Measurements from ENCODE around the gene TEX264.

The TEX264 gene

DNA sequence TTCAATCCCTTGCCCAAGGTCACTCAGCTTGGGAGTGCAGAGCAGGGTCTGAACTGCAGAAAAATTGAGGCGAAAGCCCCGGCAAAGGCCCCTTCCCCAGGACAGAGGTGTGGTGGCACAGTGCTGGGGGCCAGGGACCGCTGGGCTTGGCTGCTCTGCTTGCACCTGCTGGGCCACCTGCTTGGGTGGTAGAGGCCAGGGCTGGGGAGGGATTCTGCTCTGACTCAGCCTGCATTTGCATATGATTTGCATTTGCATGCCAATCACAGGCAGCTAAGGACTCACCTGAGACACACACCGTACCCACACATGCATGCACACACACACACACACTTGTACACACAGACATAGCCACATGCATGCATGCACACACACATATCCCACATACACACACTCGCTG is 45.8 kb downstream of the TEX264 start:
- no peak for TF ChIP-seq CTCF (IDR thresholded peaks at IDR 0.05; ENCODE audit: low read depth, low read length)
- DNase-seq (ENCODE audit: extremely low read depth, low read depth), result no peak

DNA sequence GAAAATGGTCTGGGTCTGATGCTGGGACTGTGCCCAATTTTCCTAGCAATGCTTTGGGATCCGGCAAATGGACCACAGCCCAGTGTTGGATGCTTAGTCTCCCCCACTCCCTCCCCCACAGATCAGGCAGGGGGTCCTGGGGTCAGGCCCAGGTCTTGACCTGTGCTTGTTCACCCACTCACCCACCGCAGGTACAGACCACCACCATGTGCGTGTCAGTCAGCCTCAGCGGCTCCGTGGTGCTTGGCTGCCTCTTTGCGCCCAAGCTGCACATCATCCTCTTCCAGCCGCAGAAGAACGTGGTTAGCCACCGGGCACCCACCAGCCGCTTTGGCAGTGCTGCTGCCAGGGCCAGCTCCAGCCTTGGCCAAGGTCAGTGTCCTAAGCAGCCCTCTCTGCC is 46.4 kb downstream of the TEX264 start:
- DNase-seq (ENCODE audit: extremely low read depth, low read depth), result no peak
- no peak for TF ChIP-seq CTCF (IDR thresholded peaks at IDR 0.05; ENCODE audit: low read depth, low read length)

- no peak for DNase-seq (ENCODE audit: extremely low read depth, low read depth)
- no peak for TF ChIP-seq CTCF (IDR thresholded peaks at IDR 0.05; ENCODE audit: low read depth, low read length)
Observed at GRCh38 chr3:51717947-51718346, 46.9 kb downstream of the TEX264 start.

DNA sequence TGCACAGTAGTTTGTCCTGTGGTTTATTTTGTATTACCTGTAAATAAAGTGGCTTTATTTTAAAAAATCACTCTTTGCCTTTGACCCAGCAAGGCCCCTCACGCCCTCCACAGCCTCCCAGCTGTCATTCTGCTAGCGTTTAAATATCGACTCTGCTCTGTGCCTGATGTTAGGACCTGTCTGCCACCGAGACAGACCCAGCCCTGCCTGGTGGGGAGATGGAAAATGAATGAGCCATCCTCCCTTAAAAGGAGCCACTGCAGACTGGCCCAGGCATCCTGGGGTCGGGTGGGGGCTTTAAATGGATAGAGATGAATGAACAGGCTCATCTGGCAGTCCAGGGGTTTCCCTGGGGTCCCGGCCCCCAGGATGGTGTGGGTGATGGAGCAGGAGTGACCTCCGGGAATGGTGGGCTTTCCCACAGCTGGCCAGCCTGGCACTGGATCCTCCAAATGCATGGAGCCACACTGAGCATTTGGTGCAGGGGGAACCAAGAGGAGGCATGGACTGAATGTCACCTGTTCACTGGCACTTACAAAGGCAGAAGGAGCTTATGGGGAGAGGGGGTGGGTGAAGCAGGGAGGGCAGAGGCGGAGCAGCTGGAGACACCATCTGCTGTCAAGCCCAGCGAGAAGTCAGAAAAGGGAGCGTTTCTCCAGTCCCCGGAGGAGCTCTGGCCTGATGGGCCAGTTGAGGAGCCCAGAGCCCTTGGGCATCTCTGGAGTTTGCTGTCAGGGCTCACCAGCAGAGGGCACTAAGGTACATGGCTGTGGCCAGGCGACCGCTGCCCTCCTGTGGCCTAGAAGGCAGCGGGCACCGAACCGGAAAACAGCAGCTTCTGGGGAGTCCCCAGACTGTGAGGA is 47.7 kb downstream of the TEX264 start:
- no peak for DNase-seq (ENCODE audit: extremely low read depth, low read depth)
- TF ChIP-seq CTCF (IDR thresholded peaks at IDR 0.05; ENCODE audit: low read depth, low read length), result peak; percentile 56

DNA sequence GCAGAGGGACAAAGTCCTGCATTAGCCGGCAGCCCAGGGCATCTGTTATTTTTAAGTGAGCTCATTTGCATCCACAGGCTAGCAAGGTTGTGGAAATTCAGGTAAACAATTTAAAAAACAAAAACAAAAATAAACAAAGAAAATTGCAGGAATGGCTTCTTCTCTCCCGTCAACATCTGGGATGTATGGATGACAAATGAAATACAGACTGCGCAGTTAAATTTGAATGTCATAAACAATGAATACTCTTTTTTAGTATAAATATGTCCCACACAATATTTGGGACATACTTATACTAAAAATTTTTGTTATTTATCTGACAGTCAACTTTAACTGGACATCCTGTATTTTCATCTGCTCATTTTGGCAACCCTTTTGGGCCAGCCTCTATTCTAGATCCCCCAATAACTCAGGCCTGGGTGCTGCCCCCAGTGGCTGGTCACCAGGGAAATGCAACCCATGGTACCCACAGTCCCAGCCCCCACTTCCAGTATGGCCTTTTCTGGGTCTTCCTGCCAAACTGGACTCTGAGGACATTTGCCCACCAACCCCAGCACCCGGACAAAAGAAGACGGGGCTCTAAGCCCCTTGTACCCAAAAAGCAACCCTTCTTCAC is 48.5 kb downstream of the TEX264 start:
- no peak; the same call in 1 of the 2 replicates for TF ChIP-seq CTCF (IDR thresholded peaks at IDR 0.05; ENCODE audit: low read depth, low read length)
- DNase-seq (ENCODE audit: extremely low read depth, low read depth), result no peak

- DNase-seq (ENCODE audit: extremely low read depth, low read depth), result no peak
Observed at GRCh38 chr3:51720292-51721061, 49.4 kb downstream of the TEX264 start.

More at GRCh38 chr3:51720292-51721061, 49.4 kb downstream of the TEX264 start:
- no peak for TF ChIP-seq CTCF (IDR thresholded peaks at IDR 0.05; ENCODE audit: low read depth, low read length)
